ENCODE results near the gene TTC23.
A peak's percentile ranks its signal among the peaks of the same experiment; 100 is the strongest.

Gene TTC23, protein sequence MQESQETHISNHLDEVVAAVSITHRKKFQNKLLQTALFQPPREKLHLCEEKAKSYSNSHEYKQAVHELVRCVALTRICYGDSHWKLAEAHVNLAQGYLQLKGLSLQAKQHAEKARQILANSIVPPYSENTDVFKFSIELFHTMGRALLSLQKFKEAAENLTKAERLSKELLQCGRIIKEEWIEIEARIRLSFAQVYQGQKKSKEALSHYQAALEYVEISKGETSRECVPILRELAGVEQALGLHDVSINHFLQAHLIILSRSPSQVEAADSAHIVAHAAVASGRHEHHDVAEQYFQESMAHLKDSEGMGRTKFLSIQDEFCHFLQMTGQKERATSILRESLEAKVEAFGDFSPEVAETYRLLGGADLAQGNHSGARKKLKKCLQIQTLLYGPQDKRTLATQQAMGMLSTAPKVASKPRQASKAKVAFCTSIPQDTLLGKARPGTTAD

DNA sequence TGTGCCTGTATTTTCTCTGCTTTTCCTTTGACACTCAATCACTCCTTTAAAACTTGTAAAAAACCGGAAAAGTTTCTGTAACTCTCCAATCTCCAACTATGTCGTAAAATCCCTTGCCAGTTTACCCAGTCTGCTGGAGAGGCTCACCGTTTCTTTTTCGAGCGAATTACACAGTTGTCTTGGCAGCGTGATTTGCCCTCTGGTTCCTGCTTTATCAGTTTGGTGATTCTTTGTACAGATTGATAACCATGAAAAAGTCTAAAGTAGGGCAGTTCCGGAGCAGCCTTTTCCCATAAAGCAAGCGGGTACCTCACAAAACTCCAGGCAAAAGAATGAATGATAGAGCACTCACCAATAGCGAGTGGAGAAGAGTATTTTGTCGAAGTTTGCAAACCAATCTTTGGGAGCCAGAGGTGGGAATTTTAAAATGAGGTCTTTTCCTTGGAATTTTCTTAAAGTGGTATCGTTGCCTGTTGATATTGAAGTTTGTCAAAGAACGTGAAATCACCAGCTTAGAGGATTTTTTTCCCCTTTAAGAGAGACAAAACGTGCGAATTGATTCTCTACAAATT lies at the start of gene TTC23:
Gene TTC23 (minus strand): TSS at position 312 of the 572 bp plus-strand sequence. CDS start 20,869 bp downstream, outside the sequence.
- no peak for FAIRE-seq
- DNase-seq (ENCODE audit: low spot score), result peak; percentile 74

DNA sequence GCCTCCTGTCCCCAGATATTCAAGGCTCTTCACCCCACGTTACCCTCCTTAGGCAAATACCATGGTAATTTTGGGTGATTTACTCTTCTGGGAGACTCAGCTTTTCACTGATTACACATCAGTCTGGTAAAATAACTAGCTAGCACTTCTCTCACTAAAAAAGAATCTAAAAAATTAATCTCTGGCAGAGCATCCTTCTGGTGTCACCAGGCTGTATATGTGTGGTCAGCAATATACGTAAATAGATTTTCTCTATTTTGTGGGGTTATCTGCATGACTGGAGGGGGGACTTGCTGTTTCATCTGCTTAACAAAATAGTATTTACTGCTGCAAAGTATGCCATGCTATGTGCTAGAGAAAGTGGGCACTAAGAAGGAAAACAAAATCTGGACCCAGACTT lies 47.0 kb upstream of the TTC23 start:
- DNase-seq (ENCODE audit: low spot score) (no peak), FAIRE-seq (no peak)

DNA sequence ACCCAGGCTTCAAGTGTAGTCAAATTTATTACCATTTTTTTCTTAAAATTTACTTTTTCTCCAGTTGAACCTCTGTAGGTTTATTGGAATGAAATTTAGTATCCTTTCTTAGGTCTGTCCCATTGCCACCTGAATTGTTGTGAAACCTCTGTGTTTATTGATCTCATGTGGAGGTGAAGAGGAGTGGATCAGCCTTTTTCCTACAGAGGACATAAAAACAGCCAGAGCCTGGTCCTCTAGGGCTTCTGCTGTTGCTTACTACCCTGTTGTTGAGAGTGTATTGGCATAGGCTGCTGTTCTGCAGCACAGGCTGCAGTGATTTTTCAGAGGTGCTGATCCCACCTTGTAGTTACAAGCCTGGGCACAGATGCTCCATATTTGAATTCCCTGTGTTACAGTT lies 46.5 kb upstream of the TTC23 start:
- no peak for DNase-seq (ENCODE audit: low spot score)
- FAIRE-seq, result no peak

DNA sequence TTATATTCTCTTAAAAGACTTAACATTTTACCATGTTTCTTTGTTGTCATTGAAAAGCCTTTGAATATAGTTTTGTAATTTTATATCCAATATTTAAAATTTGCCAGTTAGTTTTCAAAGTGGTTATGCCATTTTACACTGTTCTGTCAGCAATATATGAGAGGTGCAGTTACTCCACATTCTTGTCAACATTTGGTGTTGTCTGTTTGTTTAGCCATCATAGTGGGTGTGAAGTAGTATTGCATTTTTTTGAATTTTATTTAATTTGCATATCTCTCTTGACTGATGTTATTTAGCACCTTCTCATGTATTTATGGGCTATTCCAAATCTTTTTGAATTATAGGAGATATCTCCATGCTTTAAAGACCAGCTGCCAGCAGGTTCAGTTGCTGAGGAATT lies 42.3 kb upstream of the TTC23 start:
- DNase-seq (ENCODE audit: low spot score) (no peak), FAIRE-seq (no peak)

DNA sequence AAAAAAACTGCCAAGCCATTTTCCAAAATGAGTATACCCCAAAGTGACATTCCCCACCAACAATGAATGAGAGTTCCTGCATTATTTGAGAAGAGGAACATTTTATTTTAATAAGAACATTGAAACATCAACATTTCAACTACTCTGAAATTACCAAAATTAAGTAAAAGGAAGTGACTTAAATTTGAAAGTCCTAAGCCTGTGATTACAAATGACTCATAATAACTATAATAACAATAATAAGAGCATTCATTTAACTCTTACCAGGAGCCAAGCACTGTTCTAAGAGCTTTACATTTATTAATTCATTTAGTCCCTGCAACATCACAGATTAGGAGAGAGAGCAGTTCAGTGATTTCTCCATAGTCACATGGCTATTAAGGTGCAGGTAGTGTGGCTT lies 34.3 kb upstream of the TTC23 start:
- DNase-seq (ENCODE audit: low spot score), result no peak
- FAIRE-seq, result no peak

DNA sequence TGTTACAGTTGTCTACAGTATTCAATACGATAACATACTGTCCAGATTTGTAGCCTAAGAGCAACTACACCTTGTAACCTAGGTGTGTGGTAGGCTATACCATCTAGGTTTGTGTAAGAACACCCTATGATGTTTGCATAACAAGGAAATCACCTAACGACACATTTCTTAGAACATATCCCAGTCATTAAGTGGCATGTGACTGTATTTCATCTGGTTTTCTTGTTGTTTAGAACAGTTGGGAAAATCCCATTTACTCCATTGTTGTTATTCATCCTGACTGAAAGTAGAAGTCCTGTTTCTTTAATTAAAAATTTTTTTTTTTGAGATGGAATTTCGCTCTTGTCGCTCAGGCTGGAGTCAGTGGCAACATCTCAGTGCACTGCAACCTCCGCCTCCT lies 33.2 kb upstream of the TTC23 start:
- DNase-seq (ENCODE audit: low spot score) (no peak), FAIRE-seq (peak; percentile 66)

DNA sequence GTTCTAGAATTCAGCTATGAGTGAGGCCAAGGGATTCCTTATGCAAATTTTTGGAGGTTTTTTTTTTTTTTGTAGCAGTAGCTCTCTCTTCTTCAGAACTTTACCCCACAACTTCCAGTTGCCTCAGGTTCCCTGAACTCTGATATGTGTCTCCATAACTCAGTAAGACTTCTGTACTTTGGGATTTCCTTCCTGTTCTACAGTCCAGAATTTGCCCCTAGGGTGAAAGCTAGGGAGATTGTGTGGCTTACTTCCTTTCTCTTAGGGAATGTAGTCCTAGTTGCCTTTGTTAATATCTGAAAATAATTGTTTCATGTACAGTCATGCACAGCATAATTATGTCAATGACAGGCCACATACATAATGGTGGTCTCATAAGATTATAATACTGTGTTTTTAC lies 32.7 kb upstream of the TTC23 start:
- DNase-seq (ENCODE audit: low spot score) (no peak), FAIRE-seq (no peak)

DNA sequence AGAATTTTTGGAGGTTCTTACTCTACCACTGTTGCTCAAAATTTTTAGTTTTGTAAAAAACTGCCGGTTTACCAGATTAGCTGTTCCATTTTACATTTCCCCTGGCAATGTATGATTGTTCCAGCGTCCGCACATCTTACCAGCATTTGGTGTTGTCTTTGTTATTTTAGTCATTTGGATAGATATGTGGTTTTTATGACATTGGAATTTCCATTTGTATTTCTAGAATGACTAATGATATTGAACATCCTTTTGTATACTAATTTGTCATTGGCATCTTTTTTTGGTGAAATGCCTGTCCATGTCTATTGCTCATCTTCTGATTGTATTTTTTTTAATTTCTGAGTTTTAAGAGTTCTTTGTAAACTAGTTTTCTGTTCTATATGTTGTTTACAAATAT lies 30.4 kb upstream of the TTC23 start:
- no peak for FAIRE-seq

DNA sequence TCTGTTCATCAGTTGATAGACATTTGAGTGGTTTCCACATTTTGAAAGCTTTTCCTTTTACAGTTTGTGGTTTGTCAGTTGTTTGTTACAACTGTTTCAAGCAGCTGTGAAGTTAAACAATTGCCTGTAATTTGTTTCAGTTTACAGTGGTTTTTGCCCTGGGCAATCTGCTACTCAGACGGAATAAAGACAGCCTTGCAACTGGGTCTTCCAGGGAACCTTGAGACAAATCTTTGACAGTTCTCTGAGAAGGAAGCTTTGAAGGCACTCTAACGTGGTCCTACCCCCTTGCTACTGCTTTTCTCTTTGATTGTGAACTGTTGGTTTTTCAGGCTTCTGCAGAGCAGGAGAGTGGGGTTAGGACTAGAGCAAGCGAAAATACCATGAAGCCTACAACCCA lies 29.9 kb upstream of the TTC23 start:
- DNase-seq (ENCODE audit: low spot score) (no peak), FAIRE-seq (no peak)

More for the DNA sequence above, 30.4 kb upstream of the TTC23 start:
- no peak for DNase-seq (ENCODE audit: low spot score)

DNA sequence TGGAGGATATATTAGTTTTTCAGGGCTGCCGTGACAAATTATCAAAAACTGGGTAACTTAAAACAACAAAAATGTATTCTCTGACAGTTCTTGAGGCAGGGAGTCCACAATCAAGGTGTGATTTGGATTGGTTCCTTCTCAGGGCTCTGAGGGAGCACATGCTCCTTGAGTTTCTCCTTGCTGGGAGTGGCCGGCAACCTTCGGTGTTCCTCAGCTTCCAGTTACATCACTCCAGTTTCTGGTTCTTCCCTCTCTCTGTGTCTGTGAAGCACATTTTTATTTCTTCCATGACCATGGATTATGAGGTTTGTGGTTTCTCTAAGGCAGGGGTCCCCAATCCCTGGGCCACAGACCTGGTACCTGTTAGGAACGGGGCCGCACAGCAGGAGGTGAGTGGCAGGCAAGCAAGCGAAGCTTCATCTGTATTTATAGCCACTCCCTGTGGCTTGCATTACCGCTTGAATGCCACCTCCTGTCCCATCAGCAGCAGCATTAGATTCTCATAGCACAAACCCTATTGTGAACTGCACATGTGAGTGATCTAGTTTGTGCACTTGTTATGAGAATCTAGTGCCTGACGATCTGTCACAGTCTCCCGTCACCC lies 26.2 kb upstream of the TTC23 start:
- FAIRE-seq, result no peak

DNA sequence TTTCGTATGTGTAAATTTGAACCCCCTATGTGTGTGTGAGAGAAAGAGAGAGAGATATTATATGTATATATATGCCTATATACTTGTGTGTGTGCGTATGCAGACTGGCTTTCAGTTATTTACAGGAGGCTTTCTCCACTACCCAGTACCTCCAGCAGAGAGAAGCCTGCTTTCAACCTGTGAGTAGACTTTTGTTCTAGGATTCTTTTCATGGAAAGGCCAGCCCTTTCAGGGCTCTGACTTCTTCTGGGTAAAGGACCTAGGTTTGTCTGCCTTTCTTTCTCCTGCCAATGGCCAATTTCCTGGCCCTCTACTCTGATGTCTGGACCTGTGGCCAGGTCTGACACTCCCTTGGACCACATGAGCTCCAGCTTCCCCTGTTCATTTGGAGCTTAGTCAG lies 25.7 kb upstream of the TTC23 start:
- DNase-seq (ENCODE audit: low spot score) (no peak), FAIRE-seq (no peak)

More for the DNA sequence above, 26.2 kb upstream of the TTC23 start:
- no peak for DNase-seq (ENCODE audit: low spot score)

DNA sequence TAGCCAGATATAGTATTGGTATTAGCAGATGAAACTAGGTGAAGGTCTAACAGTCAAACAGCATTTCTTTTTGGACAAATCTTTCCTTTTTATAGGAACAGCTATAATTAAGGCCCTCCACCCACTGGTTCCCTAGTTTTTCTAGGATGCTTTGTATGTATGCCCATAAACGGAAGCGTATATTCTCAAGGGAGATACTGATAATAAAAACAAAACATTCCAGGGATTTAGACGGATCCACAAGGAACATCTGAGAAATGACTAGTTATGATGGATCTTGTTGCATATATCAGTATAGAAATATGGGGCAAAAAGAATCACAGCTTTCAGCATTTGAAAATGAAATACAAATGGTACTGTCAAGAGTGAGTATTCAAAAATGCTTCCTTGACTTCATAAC lies 24.4 kb upstream of the TTC23 start:
- no peak for FAIRE-seq
- no peak for DNase-seq (ENCODE audit: low spot score)

DNA sequence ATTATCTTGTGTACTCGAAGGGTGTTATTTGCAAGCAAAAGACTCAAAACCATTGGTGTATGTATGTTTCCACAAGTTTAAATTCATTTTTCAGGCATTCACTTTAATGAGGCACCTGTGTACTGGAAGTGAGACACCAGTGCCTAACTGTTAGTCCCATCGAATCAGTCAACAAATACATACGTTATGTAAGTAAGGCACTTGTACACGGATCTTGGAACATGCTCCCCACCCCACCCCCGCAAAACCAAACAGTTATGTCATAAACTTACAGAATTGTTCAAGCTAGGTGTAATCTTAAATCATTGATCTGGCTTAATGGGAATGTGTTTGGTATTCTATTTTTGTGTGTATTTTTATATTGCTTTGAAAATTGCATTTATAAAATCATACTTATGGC lies 19.1 kb upstream of the TTC23 start:
- DNase-seq (ENCODE audit: low spot score) (no peak), FAIRE-seq (no peak)

DNA sequence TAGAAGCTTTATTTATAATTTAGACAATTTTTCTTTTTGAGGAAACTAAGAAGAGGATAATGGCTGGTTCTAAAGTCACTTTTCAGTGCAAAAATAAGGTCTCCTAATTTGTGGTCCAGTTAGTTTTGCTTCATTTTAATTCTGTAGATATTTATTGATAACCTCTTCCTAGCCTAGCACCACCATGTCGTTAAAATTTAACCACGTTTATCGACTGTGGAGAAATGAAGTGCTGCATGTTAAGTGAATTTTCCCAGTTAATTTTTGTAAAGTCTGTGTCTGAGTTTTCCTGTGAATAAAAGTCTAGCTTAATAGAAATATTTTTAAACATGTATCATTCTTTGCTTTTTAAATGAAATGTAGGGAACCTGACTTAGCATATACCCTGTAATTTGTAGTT lies 18.6 kb upstream of the TTC23 start:
- FAIRE-seq (no peak), DNase-seq (ENCODE audit: low spot score) (no peak)

DNA sequence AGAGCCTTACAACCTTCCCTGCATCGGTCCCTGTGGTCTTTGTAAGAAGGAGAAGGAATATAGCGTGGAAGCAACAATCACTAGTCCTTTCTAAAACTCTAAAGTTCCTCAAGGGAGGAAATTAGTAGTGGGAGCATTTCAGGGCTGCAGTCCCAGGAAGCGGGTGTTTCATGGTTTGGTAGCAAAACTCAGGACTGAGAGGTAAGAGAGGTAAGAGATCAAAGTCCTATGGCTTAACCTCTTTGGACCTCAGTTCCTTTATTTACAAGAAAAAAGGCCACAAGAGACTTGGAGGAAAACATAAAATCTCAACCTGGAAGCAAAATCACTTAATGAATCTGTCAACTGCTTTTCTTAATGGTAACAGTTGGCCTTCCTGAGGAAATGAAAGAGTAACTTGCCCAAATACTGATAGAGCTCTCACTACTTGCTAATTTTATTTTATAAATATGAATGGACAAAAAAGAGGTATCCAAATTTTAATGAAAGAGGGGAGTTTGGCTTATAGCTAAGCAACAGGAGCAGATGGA lies 16.2 kb upstream of the TTC23 start:
- DNase-seq (ENCODE audit: low spot score), result no peak
- FAIRE-seq, result no peak

DNA sequence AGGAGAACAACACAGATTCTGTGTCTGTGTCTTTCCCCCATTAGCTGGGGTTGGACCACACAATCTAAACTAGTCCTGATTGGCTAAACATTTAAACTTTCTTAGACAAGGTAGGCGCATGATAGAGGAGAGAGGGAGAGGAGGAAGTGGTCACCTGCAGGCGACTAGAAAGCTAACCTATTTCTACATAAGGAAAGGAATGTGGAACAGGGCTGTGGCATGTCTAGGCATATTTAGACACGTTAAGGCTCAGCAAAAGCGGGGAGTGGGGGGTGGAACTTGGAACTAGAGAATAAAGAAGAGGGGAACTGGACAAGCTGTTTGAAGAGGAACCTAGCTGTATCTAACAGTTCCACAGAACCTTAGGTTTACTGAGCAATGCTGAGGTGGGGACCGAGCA lies 14.7 kb upstream of the TTC23 start:
- FAIRE-seq (no peak), DNase-seq (ENCODE audit: low spot score) (no peak)

DNA sequence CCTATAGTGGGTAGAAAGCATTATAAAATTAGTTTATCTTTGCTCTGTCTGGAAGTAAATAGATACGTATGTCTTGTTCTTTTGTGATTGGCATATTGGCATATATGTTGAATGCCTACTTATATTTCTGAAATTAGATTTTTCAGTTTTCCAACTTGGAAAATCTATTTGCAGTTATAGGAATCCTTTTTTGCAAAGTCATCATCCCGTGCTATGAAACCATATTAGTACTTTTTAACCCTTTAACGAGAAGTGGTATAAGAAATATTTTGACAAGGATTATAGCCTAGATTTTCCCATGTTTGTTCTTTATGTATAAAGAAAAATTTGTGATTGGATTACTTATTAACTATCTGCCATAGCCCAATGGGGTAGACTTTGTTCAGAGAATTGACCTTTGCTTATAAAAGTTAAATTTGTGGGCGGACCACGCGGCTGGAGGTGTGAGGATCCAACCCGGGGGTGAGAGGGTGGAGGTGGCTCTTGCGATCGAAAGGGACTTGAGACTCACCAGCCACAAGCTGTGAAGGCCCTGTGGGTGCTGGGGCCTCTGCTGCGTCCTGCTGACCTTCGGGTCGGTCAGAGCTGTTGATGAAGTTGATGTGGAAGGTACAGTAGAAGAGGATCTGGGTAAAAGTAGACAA lies 7.8 kb upstream of the TTC23 start:
- FAIRE-seq (no peak), DNase-seq (ENCODE audit: low spot score) (no peak)

DNA sequence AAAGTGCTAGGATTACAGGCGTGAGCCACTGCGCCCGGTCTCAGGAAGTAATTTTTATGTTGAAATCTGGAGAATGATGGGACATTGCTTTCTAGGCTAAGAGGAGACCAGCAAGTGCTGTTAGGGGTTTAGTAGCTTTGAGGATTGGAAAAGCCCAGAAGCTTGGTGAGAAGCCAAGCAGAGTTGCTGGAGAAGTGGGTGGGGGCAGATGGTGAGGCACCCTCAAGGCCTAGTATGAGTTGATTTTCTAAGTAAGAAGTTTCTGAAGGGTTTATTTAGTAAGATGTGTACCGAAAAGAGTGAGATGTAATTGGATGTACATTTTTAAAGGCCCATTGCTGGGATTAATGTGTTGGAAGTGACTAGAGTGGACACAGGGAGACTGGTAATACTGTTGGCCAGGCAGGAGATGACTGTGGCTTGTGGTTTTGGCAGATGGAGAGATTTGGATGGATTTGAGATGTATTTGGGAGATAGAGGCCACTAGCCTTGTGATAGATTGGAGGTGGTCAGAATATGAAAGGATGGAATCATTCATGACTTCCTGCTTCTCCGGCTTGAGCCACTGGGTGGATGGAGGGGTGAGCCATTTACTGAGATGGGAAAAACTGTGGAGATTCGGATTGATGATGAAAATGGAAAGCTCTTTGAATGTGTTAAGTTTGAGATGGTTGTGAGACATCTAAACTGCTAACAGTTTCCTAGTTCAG lies 4.2 kb upstream of the TTC23 start:
- peak; percentile 23 for FAIRE-seq
- DNase-seq (ENCODE audit: low spot score), result peak; percentile 18

DNA sequence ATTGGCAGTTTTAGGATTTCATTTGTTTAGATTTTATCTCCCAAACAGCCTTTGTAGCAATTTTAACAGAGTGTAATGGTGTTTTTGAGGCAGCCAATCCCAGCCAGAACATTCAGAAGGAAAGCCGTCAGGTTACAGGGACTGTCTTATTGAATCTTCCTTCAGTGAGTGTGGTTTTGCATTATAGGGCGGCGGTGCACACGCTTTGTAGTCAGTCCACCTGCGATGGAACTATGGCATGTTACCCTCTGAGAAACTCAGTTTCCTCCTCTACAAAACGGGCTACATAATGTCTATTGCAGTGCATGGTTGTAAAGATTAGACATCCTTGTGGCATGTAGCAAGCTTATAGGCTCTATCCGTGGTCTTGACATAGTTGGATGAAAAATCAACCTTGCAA lies 2.9 kb upstream of the TTC23 start:
- FAIRE-seq (peak; percentile 48), DNase-seq (ENCODE audit: low spot score) (no peak)

DNA sequence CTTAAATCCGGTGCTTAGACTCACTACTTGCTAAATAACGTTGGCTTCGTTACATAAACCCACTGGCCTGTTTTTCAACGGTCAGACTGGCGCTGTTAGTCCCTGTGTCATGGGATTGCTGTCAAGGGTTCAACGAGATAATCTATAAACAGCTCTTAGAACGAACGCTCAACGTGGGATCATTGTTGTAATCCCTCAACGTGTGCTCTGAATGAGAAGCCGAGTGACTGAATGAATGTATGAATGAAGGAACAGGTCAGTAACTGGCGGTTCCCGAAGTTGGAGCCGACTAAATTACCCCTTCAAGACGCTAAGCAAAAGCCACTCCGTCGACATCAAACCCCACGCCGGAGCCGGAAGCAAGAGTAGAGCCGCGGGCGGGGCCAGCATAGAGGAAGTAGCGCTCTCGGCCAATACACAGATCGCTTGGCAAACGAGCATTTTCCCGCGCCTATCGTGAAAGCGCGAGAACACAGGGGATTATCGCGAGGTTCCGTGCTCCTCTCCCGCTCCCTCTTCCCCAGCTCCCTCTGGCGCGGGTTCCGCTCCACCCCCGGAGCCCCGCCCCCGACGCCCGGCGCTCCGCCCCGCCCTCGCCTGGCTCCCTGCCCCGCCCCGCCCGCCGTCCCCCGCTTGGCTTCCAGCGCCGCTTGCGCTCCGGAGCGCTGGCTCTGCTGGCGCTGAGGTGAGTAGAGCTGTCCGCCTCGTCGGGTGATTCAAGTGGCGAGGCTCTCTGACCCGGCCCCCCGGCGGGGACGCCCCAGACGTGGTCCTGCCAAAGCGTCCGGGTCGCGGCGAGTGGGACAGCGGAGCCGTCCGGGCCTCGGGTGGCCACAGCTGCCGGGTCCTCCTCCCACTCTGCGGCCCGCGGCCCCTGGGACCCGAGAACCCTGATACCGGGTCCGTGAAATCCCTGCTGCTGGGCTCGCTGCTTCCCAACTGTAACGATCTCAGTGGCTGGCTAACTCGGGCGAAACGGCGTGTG lies 1.8 kb upstream of the TTC23 start, which contains the start of gene LRRC28:
Gene LRRC28 (plus strand): TSS at position 625 of the 985 bp plus-strand sequence. CDS start 4,477 bp downstream, outside the sequence.
- DNase-seq (ENCODE audit: low spot score) (peak; percentile 98), FAIRE-seq (peak; percentile 97)

All from urothelium cell line (cell line).